Activated naive CD4-positive, alpha-beta T cell treated with anti-CD3 and anti-CD28 coated beads, Interleukin-2, amount 50 U/mL, for 16 hours (primary cell): ENCODE results near the gene PODXL2.
"Not testable (repeated sequence)": the region's sequence is repeated elsewhere in the genome, so short reads cannot be mapped to it uniquely, and the experiment has no call there.

Experiments
- DNase-seq: peaks from one replicate; pipeline ENCODE4 v3.0.0-alpha.2; 2020

Gene PODXL2

DNA sequence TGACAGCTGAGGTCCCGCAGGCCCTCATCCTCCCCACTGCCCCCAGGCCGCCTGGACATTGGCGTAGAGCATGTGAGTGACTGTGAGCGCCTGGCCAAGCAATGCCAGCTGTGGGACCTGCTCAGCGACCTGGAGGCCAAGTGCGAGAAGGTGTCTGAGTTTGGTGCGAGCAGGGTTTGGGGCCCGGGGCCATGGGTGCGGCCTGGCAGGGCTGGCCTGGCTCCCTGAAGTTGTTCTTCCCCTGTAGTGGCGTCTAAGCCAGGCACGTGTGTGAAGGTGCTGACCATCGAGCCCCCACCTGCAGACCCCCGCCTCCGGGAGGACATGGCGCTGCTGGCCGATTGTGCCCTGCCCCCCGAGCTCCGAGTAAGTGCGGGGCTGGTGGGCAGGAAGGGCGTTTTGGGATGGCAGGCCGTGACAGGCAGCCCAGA is 48.0 kb downstream of the PODXL2 start:
- DNase-seq = peak; percentile 3

DNA sequence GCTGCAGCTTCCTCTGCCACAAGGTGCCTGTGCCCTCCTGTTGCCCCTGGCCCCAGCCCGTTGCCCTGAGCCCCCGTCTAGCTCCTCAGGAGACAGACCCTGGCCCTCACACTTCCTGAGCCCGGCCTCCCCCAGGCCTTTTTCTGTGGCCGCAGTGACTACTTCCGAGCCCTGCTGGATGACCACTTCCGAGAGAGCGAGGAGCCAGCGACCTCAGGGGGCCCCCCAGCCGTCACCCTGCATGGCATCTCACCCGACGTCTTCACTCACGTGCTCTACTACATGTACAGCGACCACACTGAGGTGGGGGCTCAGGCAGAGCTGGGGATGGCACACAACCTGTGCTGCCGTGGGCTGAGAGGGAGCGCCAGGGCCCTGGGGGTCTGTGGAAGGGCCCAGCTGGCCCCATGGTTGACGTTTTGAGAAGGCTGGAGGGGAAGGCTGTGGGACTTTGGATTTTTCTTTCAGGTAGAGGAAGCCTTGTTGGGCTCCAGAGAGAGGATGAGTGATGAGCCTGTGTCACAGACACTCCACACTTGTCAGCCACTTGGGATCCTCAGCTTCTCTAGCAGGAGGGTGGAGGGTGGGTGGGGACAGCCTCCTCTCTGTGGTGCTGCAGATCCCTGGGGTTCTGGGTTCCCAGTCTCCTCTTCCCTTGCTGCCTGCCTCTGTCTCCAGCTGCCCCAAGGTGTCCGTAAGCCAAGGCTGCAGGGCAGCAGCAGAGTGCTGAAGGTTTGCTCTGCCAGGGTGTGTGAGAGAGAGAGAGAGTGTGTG is 48.7 kb downstream of the PODXL2 start:
- DNase-seq = peak; percentile 6

DNA sequence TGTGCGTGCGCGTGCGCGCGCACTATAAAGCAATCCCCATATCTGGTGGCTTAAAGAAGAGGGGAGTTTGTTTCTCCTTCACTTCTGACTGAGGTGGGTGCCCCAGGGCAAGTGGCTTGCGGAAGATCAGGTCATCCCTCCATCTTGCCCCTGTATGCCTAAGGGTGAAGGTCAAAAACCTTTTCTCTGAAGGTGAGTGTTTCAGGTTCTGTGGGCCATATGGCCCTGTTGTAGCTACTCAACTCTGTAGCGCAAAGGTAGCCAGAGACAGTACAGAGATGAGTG is 49.3 kb downstream of the PODXL2 start:
- DNase-seq = peak; percentile 1

DNA sequence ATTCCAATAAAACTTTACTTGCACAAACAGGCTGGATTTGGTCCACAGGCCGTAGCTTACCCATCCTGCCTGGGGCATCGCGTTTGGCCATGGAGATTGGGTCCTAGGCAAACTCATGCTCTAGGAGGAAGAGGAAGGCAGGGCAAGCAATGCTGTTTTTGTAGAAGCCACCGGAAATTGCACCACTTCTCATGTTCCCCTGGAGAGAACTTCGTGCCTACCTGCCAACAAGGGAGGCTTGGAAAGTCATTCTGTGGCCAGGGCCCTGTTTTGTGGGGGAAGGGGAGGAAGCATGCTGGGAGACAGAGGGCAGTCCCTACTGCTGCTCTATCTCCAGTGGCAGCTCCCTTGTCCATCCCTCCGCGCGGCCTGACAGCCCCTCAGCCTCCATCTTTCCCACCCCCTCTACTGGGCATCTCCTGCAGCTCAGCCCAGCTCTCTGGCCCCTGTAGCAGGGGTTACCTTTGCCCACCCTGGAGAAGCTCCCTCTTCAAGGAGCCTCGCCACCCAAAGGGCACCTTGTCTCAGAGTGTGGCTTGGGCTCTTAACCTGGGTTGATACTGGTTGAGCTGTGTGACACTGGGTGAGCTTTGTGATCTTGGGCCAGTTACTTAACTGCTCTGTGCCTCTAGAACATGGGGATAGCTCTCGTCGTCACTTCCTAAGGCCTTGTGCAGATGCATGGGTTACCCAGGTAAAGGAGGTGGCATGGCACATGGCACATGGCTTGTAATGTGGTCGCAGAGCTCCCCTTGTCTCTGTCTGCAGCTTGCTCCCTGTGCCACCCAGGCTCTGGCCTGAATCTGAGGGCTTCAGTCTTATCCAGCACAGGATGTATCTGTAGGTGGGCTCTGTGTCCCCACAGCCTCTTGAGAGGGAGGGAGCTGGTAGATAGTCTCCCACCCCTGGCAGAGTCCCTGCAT is 49.9 kb downstream of the PODXL2 start:
- peak; percentile 3 for DNase-seq

GRCh38 chr3:127679534-127680145 is 50.7 kb downstream of the PODXL2 start:
- DNase-seq = peak; percentile 6

- DNase-seq = peak; percentile 2
Observed at GRCh38 chr3:127680146-127680661, 51.2 kb downstream of the PODXL2 start.

GRCh38 chr3:127680798-127681221 is 51.8 kb downstream of the PODXL2 start:
- DNase-seq = peak; percentile 3

- DNase-seq = not testable (repeated sequence)
Observed at GRCh38 chr3:127682175-127682554, 53.2 kb downstream of the PODXL2 start.

DNA sequence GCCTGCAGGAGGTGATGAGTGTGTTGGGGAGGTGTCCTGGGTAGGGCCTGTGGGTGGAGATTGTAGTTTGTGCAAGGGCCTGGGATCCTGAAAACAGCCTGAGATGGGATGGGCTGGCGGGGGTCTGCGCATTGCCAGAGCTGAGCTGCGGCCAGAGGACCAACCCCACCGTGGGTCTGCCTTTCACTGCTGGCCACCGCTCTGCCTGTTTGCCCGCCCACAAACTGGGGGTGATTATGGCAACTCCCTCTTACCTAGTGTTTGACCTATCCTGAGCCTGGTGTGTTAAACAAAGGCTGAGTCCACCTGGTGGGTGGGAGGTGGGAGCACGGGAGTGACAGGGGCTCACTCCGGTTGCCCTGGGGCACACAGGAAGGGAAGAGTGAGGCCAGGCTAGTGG is 53.6 kb downstream of the PODXL2 start:
- peak; percentile 3 for DNase-seq

GRCh38 chr3:127684871-127685707 is 56.1 kb downstream of the PODXL2 start:
- peak; percentile 6 for DNase-seq

- no peak for DNase-seq
Observed at GRCh38 chr3:127685708-127686511, 56.9 kb downstream of the PODXL2 start.

DNA sequence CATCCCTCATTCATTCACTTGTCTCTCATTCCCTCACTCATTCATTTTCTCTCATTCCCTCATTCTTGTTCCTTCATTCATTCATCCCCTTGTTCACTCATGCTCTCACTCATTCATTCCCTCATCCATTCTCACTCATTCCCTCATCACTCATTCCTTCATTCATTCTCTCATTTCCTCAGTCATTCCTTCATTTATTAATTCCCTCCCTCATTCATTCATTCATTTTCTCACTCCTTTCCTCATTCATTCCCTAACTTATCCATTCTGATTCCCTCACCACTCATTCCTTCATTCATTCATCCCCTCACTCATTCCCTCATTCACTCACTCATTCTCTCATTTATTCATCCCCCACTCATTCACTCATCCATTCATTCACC is 57.5 kb downstream of the PODXL2 start:
- DNase-seq = no peak

GRCh38 chr3:127687228-127687737 is 58.3 kb downstream of the PODXL2 start:
- DNase-seq = no peak

DNA sequence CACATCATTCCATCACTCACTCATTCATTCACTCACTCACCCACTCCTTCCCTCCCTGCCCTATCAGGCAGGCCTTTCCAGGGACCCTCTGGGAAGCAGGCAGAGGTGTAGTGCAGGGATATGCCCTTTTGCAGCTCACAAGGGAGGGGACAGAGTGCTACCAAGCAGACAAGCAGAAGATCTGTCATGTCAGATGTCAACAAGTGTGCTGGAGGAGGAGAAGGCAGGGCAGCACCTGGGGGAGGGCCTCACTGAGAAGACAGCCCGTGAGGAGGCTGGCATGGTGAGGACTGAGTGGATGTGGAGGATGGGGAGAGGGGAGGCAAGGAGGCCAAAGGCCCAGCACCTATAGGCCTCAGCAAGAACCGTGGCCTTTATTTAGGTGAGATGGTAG is 59.0 kb downstream of the PODXL2 start:
- DNase-seq = peak; percentile 1

DNA sequence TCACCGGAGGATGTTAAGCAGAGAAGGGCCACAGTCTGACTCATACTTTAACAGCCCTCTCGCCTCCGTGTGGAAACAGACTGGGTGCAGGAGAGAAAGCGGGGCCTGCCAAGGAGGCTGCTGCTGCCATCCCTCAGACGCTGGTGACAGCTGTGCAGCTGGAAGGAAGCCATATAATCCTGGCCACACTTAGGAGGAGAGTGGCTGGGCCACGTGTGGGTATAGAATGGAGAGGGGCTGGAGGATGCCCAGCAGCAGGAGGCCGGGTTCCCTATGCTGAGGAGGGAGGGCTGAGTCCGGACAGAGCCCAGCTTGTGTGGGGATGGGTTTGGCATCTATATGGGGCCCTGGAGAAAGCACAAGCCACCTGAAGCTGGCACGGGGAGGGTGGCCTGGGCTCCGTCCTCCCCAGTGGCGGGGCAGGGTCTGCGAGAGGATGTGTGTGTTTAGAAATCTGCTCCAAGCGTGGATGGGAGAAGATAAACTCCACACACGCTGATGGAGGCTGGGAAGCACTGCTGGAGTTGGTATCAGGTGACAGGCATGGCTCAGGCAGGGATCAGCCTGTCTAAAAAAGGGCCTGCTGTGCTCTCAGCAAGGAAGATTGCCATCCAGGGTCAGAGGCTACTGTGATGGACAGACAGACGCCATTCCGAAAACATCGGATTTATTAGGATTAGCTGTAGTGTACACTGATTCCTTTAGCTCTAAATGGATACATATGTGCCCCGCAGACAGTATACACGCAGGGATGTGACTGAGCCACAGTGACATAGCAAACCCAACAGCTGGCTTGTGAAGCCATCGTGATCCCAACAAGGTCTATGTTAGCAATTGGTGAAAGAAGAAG is 59.7 kb downstream of the PODXL2 start:
- peak; percentile 2 for DNase-seq

DNA sequence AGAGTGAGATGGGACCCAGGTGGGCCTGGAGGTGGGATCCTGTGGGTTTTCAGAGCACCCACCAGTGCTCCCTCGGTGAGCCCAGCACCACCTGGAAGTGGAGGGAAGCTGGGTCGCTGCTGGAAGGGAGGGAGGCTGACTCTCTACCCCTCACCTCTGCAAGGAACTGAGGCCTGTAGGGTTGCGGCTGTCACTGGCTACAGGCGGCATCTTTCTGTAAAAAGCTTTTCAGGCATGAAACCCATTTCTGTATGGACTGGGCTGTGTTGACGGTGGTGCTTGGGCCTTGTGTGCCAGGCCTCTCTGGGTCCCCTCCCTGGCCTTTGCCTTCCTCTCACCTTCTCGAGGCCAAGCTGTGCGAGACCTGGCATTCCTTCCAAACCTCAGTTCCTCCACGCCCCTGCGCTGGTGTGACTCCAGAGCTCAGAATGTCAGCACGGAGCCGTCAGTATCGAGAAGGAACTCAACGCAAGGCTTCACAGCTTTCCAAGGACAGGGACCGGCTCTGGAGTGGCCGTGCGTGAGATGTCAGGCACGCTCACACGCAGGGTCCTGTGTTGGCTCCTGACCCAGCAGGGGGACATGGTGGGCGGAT is 60.4 kb downstream of the PODXL2 start:
- peak; percentile 3 for DNase-seq

DNA sequence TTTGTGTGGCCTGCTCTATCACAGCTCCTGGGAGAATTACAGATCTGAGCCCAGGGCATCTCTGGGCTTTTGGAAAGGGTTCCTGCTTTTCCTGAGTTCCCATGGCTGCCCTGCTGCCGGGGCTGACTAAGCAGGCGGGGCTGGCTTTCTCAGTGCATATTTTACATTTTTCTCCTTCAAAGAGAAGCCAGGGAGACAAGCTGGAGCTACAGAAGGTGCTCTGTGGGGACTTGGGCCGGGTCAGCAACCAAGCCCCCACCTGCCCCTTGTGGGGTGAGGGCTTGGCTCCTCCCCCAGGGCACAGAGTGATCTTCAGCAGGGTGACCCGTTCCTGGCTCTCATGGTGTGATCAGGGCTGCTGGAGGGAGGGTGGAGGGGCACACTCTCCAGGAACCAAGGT is 61.1 kb downstream of the PODXL2 start:
- DNase-seq = no peak

- DNase-seq = no peak
Observed at GRCh38 chr3:127690823-127691452, 62.0 kb downstream of the PODXL2 start.

DNA sequence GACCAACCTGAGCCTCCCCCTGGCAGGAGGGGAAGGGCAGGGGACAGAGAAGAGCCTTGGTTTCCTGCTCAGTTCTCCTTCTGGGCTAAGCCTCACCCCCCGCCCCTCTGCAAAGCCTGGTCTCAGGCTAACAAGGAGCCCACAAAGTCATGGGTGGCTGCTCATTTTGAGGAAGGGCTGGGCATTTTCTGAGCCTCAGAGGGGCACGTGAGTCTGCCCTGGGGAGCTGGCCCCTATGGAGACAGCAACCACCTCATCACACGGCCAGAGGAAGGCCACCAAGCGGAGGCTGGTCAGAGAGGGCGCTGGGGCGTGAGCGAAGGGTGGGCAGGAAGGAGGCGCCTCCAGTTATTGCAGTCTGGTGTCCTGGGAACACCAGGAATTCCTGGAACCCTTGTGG is 62.5 kb downstream of the PODXL2 start:
- DNase-seq = no peak

GRCh38 chr3:127691974-127692373 is 63.0 kb downstream of the PODXL2 start:
- no peak for DNase-seq
